GM12878 (cell line): Measurements from ENCODE around the gene GET3. TPM values are rescaled to one million over a fixed set of nuclear protein-coding genes. Genes with fewer than 3 reads are reported as not detected.

Experiments used
- ATAC-seq: fragments of 200-7000 bp; cut with Tn5 transposase; 3 replicates; pipeline ENCODE4 v1.9.1; 2020; ENCODE audit warnings: mild to moderate bottlenecking, moderate library complexity
- BruUV-seq: library from RNA; stranded (reverse); fragments of 400-500 nt; replicated peaks from 2 replicates; lab custom pipeline; 2021; lab: Mats Ljungman, UMichigan
- CTCF ChIA-PET: fragments of 300-600 bp; sonication (Branson Sonifier 250); formaldehyde crosslinking; extraction: SDS; loops from one replicate; lab custom pipeline; 2021; ENCODE audit warnings: inconsistent platforms; lab: Yijun Ruan, JAX
- POLR2A ChIA-PET: fragments of 350-600 bp; formaldehyde crosslinking; extraction: SDS; loops from one replicate; lab custom pipeline; 2021; ENCODE audit warnings: inconsistent platforms; lab: Charles Lee
- RAD21 ChIA-PET: fragments of 300-600 bp; sonication (Branson Sonifier 250); formaldehyde crosslinking; loops from one replicate; lab custom pipeline; 2023; ENCODE audit warnings: antibody characterized with exemption; ENCODE audit not compliant: unreplicated experiment; lab: Charles Lee
- SMC1A ChIA-PET: fragments of 300-600 bp; sonication (Branson Sonifier 250); formaldehyde crosslinking; loops from one replicate; lab custom pipeline; 2023; ENCODE audit not compliant: unreplicated experiment, uncharacterized antibody; lab: Charles Lee
- DNase-seq: peaks from one replicate; pipeline ENCODE4 v3.0.0-alpha.2; 2011; ENCODE audit warnings: low read depth, low spot score
- FAIRE-seq: peaks from 3 replicates; lab custom pipeline; 2011; peaks lifted over from hg19 to GRCh38; lab: Jason Lieb, UNC
- H2AFZ ChIP-seq: 2 replicates; pipeline ENCODE4 v1.6.0; 2011; ENCODE audit warnings: low read depth, low read length, control low read depth; ENCODE audit not compliant: control insufficient read depth
- H3K27ac ChIP-seq: 2 replicates; pipeline ENCODE4 v1.5.1; 2011; ENCODE audit warnings: control low read depth; ENCODE audit not compliant: control insufficient read depth, insufficient read depth
- H3K27me3 ChIP-seq, 2 experiments: replicated peaks in 1 of 2; 2 replicates each; pipeline versions ENCODE4 v1.6.0 to v1.6.1; 2011; ENCODE audit warnings: low read length in 1 of 2; ENCODE audit not compliant: control insufficient read depth in 2 of 2, insufficient read depth in 2 of 2
- H3K36me3 ChIP-seq, 2 experiments: 2 replicates each; pipeline ENCODE4 v1.5.1; 2011; ENCODE audit warnings: low read length in 1 of 2; ENCODE audit not compliant: control insufficient read depth in 2 of 2, insufficient read depth in 2 of 2
- H3K4me1 ChIP-seq: 2 replicates; pipeline ENCODE4 v1.6.1; 2011; ENCODE audit warnings: mild to moderate bottlenecking, low read length, moderate library complexity, mixed read lengths; ENCODE audit not compliant: control insufficient read depth, insufficient read depth
- H3K4me2 ChIP-seq: 2 replicates; pipeline ENCODE4 v1.6.0; 2011; ENCODE audit warnings: control low read depth; ENCODE audit not compliant: control insufficient read depth, insufficient read depth
- H3K4me3 ChIP-seq: fragments of 200-600 bp; sonication (generic); 2 replicates; pipeline ENCODE4 v1.5.1; 2016
- H3K79me2 ChIP-seq: 2 replicates; pipeline ENCODE4 v1.6.0; 2011; ENCODE audit warnings: low read length; ENCODE audit not compliant: control insufficient read depth, insufficient read depth
- H3K9ac ChIP-seq: 2 replicates; pipeline ENCODE4 v1.8.0; 2011; ENCODE audit warnings: low read length, control low read depth, mixed read lengths; ENCODE audit not compliant: control insufficient read depth, insufficient read depth
- H3K9me3 ChIP-seq: replicated peaks from 3 replicates; pipeline ENCODE4 v1.5.1; 2011; ENCODE audit warnings: mild to moderate bottlenecking, low read length; ENCODE audit not compliant: control insufficient read depth, insufficient read depth
- H4K20me1 ChIP-seq: 2 replicates; pipeline ENCODE4 v1.6.0; 2011; ENCODE audit not compliant: control insufficient read depth, insufficient read depth
- DPF2 ChIP-seq: fragments of 450-650 bp; IDR thresholded peaks from 2 replicates; pipeline ENCODE4 v1.6.1; 2017; ENCODE audit warnings: mild to moderate bottlenecking
- POU2F2 ChIP-seq: IDR thresholded peaks from 3 replicates; pipeline ENCODE4 v1.6.1; 2011; ENCODE audit warnings: low read depth, mild to moderate bottlenecking, low read length, borderline replicate concordance
- RAD51 ChIP-seq: fragments of 450-650 bp; IDR thresholded peaks from 2 replicates; pipeline ENCODE4 v1.6.1; 2016; ENCODE audit warnings: moderate library complexity, mild to moderate bottlenecking, inconsistent platforms
- RBBP5 ChIP-seq: fragments of 200-600 bp; sonication (generic); conservative IDR thresholded peaks from 2 replicates; pipeline ENCODE4 v1.6.1; 2016
- SREBF2 ChIP-seq: IDR thresholded peaks from 2 replicates; pipeline ENCODE4 v1.6.1; 2012; ENCODE audit warnings: mild to moderate bottlenecking, low read length
- STAT3 ChIP-seq: IDR thresholded peaks from 2 replicates; pipeline ENCODE4 v1.6.1; 2011; ENCODE audit warnings: low read depth, low read length, improper control_type of control experiment
- ZSCAN29 ChIP-seq: fragments of 450-650 bp; IDR thresholded peaks from 2 replicates; pipeline ENCODE4 v1.6.1; 2017; ENCODE audit warnings: mild to moderate bottlenecking, moderate library complexity
- WGBS: methylation state at CpG from one replicate; pipeline ENCODE4 v1.1.6; 2016; ENCODE audit warnings: low lambda C conversion rate; ENCODE audit not compliant: insufficient replicate concordance, insufficient coverage; ENCODE audit errors: missing lambda C conversion rate; 5-methylcytosine and 5-hydroxymethylcytosine counted together
- in situ Hi-C: fragments of 300-500 bp; cut with MboI; formaldehyde crosslinking; loops from 9 replicates; pipeline ENCODE4 v1.14.3; 2018; ENCODE audit warnings: mixed read lengths
- intact Hi-C: fragments of 100-400 bp; cut with micrococcal nuclease; formaldehyde crosslinking; loops from one replicate; pipeline ENCODE4 v1.14.2; 2022; ENCODE audit not compliant: unreplicated experiment
- polyA plus RNA-seq, 11 experiments: library from polyadenylated mRNA; depleted of rRNA in 4 of 11; unstranded in 6 of 11; stranded (reverse) in 5 of 11; fragments of >200 nt; fragmentation: Nextera tagmentation in 4 of 11; fragmentation: Illumina TruSeq in 1 of 11; extraction: Ambion mirVana in 4 of 11; extraction: Trizol in 1 of 11; gene quantifications; 1 replicate in 1 of 11; 2 replicates in 10 of 11; pipeline versions ENCODE4 v1.2.1 to v1.2.3, GENCODE V29; 2011 to 2016; ENCODE audit warnings: inconsistent platforms in 2 of 11, missing spikeins in 2 of 11, low read depth in 1 of 11
- total RNA-seq, 4 experiments: library from RNA; depleted of rRNA in 3 of 4; stranded (reverse); fragments of >200 nt in 3 of 4; fragmentation: Illumina TruSeq in 1 of 4; extraction: Trizol in 1 of 4; gene quantifications; 2 replicates each; pipeline versions ENCODE4 v1.2.1 to v1.2.3, GENCODE V29; 2013 to 2021
- TF ChIP-seq, protein P1 (sequence below): IDR thresholded peaks from 2 replicates; pipeline ENCODE4 v1.6.1; 2012; ENCODE audit warnings: low read depth, low read length, improper control_type of control experiment
- TF ChIP-seq, protein P2 (sequence below): IDR thresholded peaks from 2 replicates; pipeline ENCODE4 v1.6.1; 2011; ENCODE audit warnings: borderline replicate concordance, low read depth, mild to moderate bottlenecking, moderate library complexity, mixed read lengths, low read length; ENCODE audit not compliant: insufficient read depth; ENCODE audit errors: extremely low read length
- TF ChIP-seq, protein P3 (sequence below): fragments of 450-650 bp; IDR thresholded peaks from 2 replicates; pipeline ENCODE4 v1.6.1; 2017; ENCODE audit warnings: mild to moderate bottlenecking, moderate library complexity

Gene GET3
- total and polyA plus RNA-seq, 10 of the 15 experiments (the other 5 are each of a cell fraction or from before 2014, with no cell fraction given) = 14.5 to 144 (median 97.2) TPM

DNA sequence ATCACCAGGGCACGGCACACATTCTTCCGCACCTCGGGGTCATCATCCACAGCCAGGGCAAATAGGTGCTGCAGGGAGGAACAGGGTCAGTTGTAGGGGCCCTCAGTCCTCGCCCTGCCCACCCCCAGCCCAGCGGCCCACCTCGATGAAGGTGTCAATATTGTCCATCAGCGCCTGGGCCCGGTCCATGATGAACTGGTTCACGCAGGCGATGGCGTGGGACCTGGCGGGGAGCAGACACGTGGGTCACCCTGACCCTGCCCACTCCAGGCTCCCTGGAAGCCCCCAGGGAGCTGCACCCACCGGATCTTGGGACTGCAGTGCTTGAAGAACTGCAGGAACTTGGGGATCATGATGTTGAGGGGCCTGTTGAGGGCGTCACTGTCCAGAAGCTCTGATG lies 22.2 kb upstream of the GET3 start:
- ChIA-PET SMC1A (no interaction called here), CTCF (interaction anchor here (2.6 to 3.0 kb wide), 2 partner anchors 40 to 43 kb away, joined by 15 to 27 read pairs; no protein-coding TSS in a partner anchor), POLR2A (no interaction called here), RAD21 (no interaction called here)
- peaks cover 18% of the 10 kb centered on the region for H3K79me2 ChIP-seq
- no peaks in the 10 kb centered on the region for H4K20me1 ChIP-seq
- H3K4me1 ChIP-seq = no peaks in the 10 kb centered on the region
- H3K9me3 ChIP-seq = no peaks in the 10 kb centered on the region
- no peak overlapping the region for H3K9ac ChIP-seq
- H3K4me2 ChIP-seq = no peak overlapping the region
- no peaks in the 10 kb centered on the region for H3K27me3 ChIP-seq
- intact Hi-C loops (no loop called here), in situ Hi-C loops (no loop called here)
- TF ChIP-seq SREBF2 (no peak), RBBP5 (no peak), STAT3 (no peak), RAD51 (no peak), POU2F2 (no peak), ZSCAN29 (no peak)
- no peak overlapping the region for H3K27ac ChIP-seq
- no peak for FAIRE-seq
- no peak for ATAC-seq
- no peak overlapping the region for H2AFZ ChIP-seq
- 99% methylated on average over 15 of the region's 15 CpGs for WGBS
- DNase-seq = no peak
- H3K4me3 ChIP-seq = no peak overlapping the region
- BruUV-seq = no TSS peak
- H3K36me3 ChIP-seq = peaks cover 24 to 39% of the 10 kb centered on the region in 2 experiments

DNA sequence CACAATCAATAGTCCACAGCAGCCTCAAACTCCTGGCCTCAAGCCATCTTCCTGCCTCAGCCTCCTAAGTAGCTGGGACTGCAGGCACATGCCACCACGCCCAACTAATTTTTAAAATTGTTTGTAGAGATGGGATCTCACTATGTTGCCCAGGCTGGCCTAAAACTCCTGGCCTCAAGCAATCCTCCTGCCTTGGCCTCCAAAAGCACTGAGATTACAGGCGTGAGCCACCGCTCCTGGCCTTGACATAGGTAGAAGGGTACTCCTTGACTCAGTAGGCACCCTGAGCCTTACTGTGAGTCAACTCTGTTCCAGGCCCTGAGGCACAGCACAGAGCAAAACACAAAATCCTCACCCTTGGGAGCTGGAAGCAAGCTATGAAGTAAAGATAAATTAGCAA lies 21.4 kb upstream of the GET3 start:
- DNase-seq = no peak
- TF ChIP-seq, protein P1, sequence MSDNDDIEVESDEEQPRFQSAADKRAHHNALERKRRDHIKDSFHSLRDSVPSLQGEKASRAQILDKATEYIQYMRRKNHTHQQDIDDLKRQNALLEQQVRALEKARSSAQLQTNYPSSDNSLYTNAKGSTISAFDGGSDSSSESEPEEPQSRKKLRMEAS = no peak
- TF ChIP-seq, protein P2, sequence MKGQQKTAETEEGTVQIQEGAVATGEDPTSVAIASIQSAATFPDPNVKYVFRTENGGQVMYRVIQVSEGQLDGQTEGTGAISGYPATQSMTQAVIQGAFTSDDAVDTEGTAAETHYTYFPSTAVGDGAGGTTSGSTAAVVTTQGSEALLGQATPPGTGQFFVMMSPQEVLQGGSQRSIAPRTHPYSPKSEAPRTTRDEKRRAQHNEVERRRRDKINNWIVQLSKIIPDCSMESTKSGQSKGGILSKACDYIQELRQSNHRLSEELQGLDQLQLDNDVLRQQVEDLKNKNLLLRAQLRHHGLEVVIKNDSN = no peak
- TF ChIP-seq DPF2 = no peak
- TF ChIP-seq, protein P3, sequence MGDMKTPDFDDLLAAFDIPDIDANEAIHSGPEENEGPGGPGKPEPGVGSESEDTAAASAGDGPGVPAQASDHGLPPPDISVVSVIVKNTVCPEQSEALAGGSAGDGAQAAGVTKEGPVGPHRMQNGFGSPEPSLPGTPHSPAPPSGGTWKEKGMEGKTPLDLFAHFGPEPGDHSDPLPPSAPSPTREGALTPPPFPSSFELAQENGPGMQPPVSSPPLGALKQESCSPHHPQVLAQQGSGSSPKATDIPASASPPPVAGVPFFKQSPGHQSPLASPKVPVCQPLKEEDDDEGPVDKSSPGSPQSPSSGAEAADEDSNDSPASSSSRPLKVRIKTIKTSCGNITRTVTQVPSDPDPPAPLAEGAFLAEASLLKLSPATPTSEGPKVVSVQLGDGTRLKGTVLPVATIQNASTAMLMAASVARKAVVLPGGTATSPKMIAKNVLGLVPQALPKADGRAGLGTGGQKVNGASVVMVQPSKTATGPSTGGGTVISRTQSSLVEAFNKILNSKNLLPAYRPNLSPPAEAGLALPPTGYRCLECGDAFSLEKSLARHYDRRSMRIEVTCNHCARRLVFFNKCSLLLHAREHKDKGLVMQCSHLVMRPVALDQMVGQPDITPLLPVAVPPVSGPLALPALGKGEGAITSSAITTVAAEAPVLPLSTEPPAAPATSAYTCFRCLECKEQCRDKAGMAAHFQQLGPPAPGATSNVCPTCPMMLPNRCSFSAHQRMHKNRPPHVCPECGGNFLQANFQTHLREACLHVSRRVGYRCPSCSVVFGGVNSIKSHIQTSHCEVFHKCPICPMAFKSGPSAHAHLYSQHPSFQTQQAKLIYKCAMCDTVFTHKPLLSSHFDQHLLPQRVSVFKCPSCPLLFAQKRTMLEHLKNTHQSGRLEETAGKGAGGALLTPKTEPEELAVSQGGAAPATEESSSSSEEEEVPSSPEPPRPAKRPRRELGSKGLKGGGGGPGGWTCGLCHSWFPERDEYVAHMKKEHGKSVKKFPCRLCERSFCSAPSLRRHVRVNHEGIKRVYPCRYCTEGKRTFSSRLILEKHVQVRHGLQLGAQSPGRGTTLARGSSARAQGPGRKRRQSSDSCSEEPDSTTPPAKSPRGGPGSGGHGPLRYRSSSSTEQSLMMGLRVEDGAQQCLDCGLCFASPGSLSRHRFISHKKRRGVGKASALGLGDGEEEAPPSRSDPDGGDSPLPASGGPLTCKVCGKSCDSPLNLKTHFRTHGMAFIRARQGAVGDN = no peak

More for the DNA sequence above, 21.4 kb upstream of the GET3 start:
- ChIA-PET POLR2A (interaction anchor here (0.7 to 0.8 kb wide), 2 partner anchors 39 to 128 kb away, joined by 3 to 5 read pairs; no protein-coding TSS in a partner anchor), RAD21 (interaction anchor here (0.6 to 2.2 kb wide), 3 partner anchors 44 to 249 kb away, joined by 3 to 7 read pairs (median 3); no protein-coding TSS in a partner anchor), SMC1A (no interaction called here), CTCF (interaction anchor here (1.2 to 3.2 kb wide), 6 partner anchors 17 to 132 kb away, joined by 4 to 27 read pairs (median 14); partner anchors contain the start of gene TRIR)
- Histone ChIP-seq H3K36me3 (peaks cover 21 to 34% of the 10 kb centered on the region in 2 experiments), H3K27ac (no peak overlapping the region), H3K9ac (no peak overlapping the region), H3K79me2 (peaks cover 26% of the 10 kb centered on the region), H3K4me1 (0 out of 2 replicates have a peak, but pooled peaks cover 4% of the 10 kb centered on the region), H2AFZ (no peak overlapping the region), H3K27me3 (no peaks in the 10 kb centered on the region), H4K20me1 (no peaks in the 10 kb centered on the region; the same call in 1 of the 2 replicates), H3K9me3 (no peaks in the 10 kb centered on the region), H3K4me2 (no peak overlapping the region), H3K4me3 (no peak overlapping the region)
- no peak for ATAC-seq
- BruUV-seq = no TSS peak
- 100% methylated on average over 3 of the region's 3 CpGs for WGBS
- intact Hi-C loops (no loop called here), in situ Hi-C loops (no loop called here)
- FAIRE-seq = no peak
